Measurements from ENCODE around the gene UBE2QL1. TPM values are rescaled to one million over a fixed set of nuclear protein-coding genes. Genes with fewer than 3 reads are reported as not detected.

UBE2QL1 gene
- total and polyA plus RNA-seq, 2 of the 8 experiments (the other 6 are each of a cell fraction or from before 2014, with no cell fraction given), result 0.43 to 0.65 TPM

- Histone ChIP-seq H3K9ac (replicated peaks in 1 of 4; ENCODE audit: extremely low read depth in 1 of 4, low read depth in 3 of 4, low read length in 3 of 4) (no peak overlapping the region), H2AFZ (ENCODE audit: low read length) (no peak overlapping the region), H4K8ac (ENCODE audit: extremely low read depth, insufficient read depth, low read length) (no peak overlapping the region), H3K4me3 (ENCODE audit: extremely low read depth in 1 of 4, insufficient read depth in 2 of 4, low read depth in 3 of 4, low read length in 4 of 4) (no peak overlapping the region), H4K91ac (replicated peaks; ENCODE audit: insufficient read length, low read length) (no peak overlapping the region), H4K20me1 (replicated peaks in 1 of 2; ENCODE audit: control insufficient read depth in 1 of 2, insufficient read depth in 2 of 2, low read length in 2 of 2) (peaks cover 9 to 15% of the 10 kb centered on the region in 2 experiments), H3K23me2 (ENCODE audit: low read depth, low read length) (peaks cover 12% of the 10 kb centered on the region), H3K27ac (ENCODE audit: low read depth, low read length) (no peak overlapping the region), H2BK20ac (ENCODE audit: low read length) (no peak overlapping the region), H3K79me2 (ENCODE audit: control insufficient read depth in 1 of 2, insufficient read depth in 2 of 2, low read length in 2 of 2) (no peaks in the 10 kb centered on the region; a peak in 1 of 4 replicates), H3K4me1 (replicated peaks in 1 of 4; ENCODE audit: control insufficient read depth in 3 of 4, insufficient read depth in 4 of 4, low read length in 3 of 4) (peaks cover 0 to 9% (median 4%) of the 10 kb centered on the region in 4 experiments; a peak in 4 of 7 replicates), H3K14ac (ENCODE audit: insufficient read length) (no peak overlapping the region), H2BK5ac (ENCODE audit: low read depth, low read length) (no peak overlapping the region), H2BK12ac (ENCODE audit: low read depth, low read length) (no peak overlapping the region), H3K79me1 (ENCODE audit: low read depth, low read length) (peaks cover 1% of the 10 kb centered on the region; the same call in 1 of the 2 replicates), H2BK15ac (ENCODE audit: low read length) (no peak overlapping the region), H3K27me3 (replicated peaks in 1 of 4; ENCODE audit: control insufficient read depth in 3 of 4, extremely low read depth in 1 of 4, insufficient read depth in 3 of 4, low read length in 3 of 4) (peaks cover 28 to 76% (median 54%) of the 10 kb centered on the region in 4 experiments), H3K4me2 (ENCODE audit: insufficient read depth in 1 of 2, low read depth in 2 of 2, low read length in 2 of 2) (no peak overlapping the region), H3K4ac (replicated peaks; ENCODE audit: insufficient read length, low read depth, low read length) (no peak overlapping the region), H3K18ac (ENCODE audit: extremely low read depth, low read length) (no peak overlapping the region), H3K9me3 (ENCODE audit: insufficient read depth in 2 of 2, low read depth in 1 of 2, low read length in 1 of 2) (no peaks in the 10 kb centered on the region), H3K56ac (replicated peaks; ENCODE audit: insufficient read length, low read depth, low read length) (no peak overlapping the region), H2AK5ac (ENCODE audit: low read depth, low read length) (no peak overlapping the region), H4K5ac (ENCODE audit: insufficient read length, low read depth, low read length) (no peak overlapping the region), H3K36me3 (ENCODE audit: control insufficient read depth in 2 of 4, insufficient read depth in 4 of 4, low read length in 3 of 4) (no peaks in the 10 kb centered on the region; a peak in 2 of 8 replicates), H2BK120ac (replicated peaks; ENCODE audit: low read depth, low read length) (no peak overlapping the region), H3K23ac (ENCODE audit: insufficient read length) (no peak overlapping the region)
- WGBS, 2 experiments (ENCODE audit: extremely low coverage in 1 of 2, insufficient coverage in 1 of 2, insufficient read length in 1 of 2, insufficient replicate concordance in 2 of 2, low coverage in 1 of 2, low lambda C conversion rate in 2 of 2, missing lambda C conversion rate in 1 of 2), result 80% methylated on average over 10 of the region's 10 CpGs; no CpG with 5 or more reads in 1 of the 2 experiments
- DNase-seq (ENCODE audit: low read depth in 1 of 2, low spot score in 2 of 2) (no peak), FAIRE-seq (no peak)
- CTCF ChIA-PET (ENCODE audit: partially characterized antibody), result no interaction called here
- POLR2A ChIA-PET (ENCODE audit: partially characterized antibody), result no interaction called here
- TF ChIP-seq KDM5A (IDR thresholded peaks at IDR 0.05; ENCODE audit: low read length), result no peak
- TF ChIP-seq RXRA (IDR thresholded peaks at IDR 0.05; ENCODE audit: insufficient read depth, low read depth, low read length), result no peak
- TF ChIP-seq NRF1 (IDR thresholded peaks at IDR 0.05; ENCODE audit: low read depth, low read length), result no peak
- no peak for TF ChIP-seq KDM1A (IDR thresholded peaks at IDR 0.05; ENCODE audit: borderline replicate concordance, low read length)
- no peak for TF ChIP-seq ATF2 (IDR thresholded peaks at IDR 0.05; ENCODE audit: low read length)
- no peak for TF ChIP-seq SRF (IDR thresholded peaks at IDR 0.05; ENCODE audit: low read depth, low read length)
- TF ChIP-seq SP1 (IDR thresholded peaks at IDR 0.05; ENCODE audit: low read depth, low read length), result no peak
- TF ChIP-seq RNF2 (IDR thresholded peaks at IDR 0.05; ENCODE audit: borderline replicate concordance, low read depth, low read length, missing control alignments, poor library complexity, severe bottlenecking), result no peak
- no peak for TF ChIP-seq SIX5 (IDR thresholded peaks at IDR 0.05; ENCODE audit: low read depth, low read length)
Measured at GRCh38 chr5:6452622-6453504, 4.2 kb downstream of the UBE2QL1 start.

Measured in H1 (cell line).